ENCODE results near the gene CYP2C19. TPM values are rescaled to one million over a fixed set of nuclear protein-coding genes. Genes with fewer than 3 reads are reported as not detected.

CYP2C19 gene
- total RNA-seq: under 1 TPM in 2 of 4 donors, not detected in 2; 0.24 to 0.50 TPM

DNA sequence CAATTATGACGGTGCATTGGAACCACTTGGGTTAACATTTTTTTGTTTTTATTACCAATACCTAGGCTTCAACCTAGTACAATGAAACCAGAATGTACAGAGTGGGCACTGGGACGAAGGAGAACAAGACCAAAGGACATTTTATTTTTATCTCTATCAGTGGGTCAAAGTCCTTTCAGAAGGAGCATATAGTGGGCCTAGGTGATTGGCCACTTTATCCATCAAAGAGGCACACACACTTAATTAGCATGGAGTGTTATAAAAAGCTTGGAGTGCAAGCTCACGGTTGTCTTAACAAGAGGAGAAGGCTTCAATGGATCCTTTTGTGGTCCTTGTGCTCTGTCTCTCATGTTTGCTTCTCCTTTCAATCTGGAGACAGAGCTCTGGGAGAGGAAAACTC is at the start of gene CYP2C19:
TSS of gene CYP2C19 (plus strand) at position 289 of the 400 bp plus-strand sequence. CDS start at position 314, 25 bp downstream.
- TF ChIP-seq, protein P1, sequence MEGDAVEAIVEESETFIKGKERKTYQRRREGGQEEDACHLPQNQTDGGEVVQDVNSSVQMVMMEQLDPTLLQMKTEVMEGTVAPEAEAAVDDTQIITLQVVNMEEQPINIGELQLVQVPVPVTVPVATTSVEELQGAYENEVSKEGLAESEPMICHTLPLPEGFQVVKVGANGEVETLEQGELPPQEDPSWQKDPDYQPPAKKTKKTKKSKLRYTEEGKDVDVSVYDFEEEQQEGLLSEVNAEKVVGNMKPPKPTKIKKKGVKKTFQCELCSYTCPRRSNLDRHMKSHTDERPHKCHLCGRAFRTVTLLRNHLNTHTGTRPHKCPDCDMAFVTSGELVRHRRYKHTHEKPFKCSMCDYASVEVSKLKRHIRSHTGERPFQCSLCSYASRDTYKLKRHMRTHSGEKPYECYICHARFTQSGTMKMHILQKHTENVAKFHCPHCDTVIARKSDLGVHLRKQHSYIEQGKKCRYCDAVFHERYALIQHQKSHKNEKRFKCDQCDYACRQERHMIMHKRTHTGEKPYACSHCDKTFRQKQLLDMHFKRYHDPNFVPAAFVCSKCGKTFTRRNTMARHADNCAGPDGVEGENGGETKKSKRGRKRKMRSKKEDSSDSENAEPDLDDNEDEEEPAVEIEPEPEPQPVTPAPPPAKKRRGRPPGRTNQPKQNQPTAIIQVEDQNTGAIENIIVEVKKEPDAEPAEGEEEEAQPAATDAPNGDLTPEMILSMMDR (IDR thresholded peaks at IDR 0.05): no peak
- ATAC-seq (ENCODE audit: low FRiP score): no peak

DNA sequence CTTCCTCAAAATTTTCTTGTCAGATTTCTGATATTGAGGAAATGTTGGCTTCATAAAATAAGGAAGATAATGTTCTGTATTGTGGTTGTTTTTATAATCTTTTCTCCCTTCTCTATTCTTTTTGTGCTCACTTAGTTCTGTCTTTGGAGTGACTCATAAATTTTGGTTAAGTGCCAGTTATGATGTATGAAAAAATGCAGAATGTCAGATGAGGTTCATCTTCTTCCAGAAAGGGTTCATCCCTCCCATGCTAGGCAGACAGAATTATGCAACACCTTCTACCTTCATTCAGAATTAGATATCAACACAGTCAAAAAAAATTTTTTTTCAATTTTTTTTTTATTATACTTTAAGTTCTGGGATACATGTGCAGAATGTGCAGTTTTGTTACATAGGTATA is 36.6 kb upstream of the CYP2C19 start:
- DNase-seq (ENCODE audit: low spot score) (no peak), ATAC-seq (ENCODE audit: low FRiP score) (peak; percentile 66)
- TF ChIP-seq, protein P1 (IDR thresholded peaks at IDR 0.05): no peak

More for the DNA sequence above, at the start of gene CYP2C19:
- no peak for DNase-seq (ENCODE audit: low spot score)

DNA sequence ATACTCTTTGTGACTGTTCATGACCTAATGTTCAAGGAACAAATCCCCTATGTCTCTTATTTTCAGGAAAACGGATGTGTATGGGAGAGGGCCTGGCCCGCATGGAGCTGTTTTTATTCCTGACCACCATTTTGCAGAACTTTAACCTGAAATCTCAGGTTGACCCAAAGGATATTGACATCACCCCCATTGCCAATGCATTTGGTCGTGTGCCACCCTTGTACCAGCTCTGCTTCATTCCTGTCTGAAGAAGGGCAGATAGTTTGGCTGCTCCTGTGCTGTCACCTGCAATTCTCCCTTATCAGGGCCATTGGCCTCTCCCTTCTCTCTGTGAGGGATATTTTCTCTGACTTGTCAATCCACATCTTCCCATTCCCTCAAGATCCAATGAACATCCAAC is 27.3 kb upstream of the CYP2C19 start:
- DNase-seq (ENCODE audit: low spot score) (no peak), ATAC-seq (ENCODE audit: low FRiP score) (no peak)
- TF ChIP-seq, protein P1 (IDR thresholded peaks at IDR 0.05): no peak

DNA sequence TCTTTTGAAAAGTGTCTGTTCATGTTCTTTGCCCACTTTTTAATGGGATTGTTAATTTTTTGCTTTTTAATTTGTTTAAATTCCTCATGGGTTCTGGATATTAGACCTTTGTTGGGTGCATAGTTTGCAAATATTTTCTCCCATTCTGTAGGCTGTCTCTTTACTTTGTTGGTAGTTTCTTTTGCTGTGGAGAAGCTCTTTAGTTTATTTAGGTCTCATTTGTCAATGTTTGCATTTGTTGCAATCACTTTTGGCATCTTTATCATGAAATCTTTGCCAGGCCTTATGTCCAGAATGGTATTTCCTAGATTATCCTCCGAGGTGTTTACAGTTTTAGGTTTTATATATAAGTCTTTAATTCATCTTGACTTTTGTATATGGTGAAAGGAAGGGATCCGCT is 23.9 kb upstream of the CYP2C19 start:
- ATAC-seq (ENCODE audit: low FRiP score): no peak
- DNase-seq (ENCODE audit: low spot score): no peak
- TF ChIP-seq, protein P1 (IDR thresholded peaks at IDR 0.05): no peak

DNA sequence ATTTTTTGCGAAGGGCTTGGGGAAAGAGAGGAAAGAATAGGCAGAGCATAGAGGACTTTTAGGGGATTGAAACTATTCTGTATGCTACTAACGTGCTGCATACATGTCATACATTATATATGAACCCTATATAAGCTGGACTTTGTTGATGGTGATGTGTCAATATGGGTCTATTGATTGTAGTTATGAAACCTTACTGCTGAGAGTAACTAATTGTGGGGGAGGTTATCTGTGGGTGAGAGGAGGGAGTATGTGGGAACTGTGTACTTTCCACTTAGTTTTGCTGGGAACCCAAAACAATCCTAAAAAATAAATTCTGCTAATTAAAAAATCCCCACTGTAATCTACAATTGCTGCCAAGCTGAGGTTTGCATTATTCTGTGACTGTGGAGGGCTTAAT is 15.3 kb upstream of the CYP2C19 start:
- ATAC-seq (ENCODE audit: low FRiP score) (no peak), DNase-seq (ENCODE audit: low spot score) (no peak)
- TF ChIP-seq, protein P1 (IDR thresholded peaks at IDR 0.05): no peak

DNA sequence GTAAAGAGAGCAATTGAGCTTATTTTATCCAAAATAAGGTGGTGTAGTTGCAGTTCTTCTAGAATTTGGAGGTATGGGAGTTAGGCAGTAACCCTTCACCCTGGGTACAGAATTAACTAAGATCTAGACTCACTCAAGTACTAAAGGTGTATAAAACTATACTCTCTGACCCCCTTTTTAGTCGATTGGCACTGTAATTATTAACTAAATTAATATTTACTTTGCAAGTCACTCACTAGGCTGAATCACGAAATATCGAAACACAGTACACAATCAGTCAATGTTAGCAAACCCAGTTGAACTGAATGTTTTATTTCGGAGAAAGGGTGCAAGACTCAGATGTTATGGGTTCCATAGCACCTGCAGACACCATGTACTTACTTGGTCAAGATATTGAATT is 14.6 kb upstream of the CYP2C19 start:
- DNase-seq (ENCODE audit: low spot score) (no peak), ATAC-seq (ENCODE audit: low FRiP score) (no peak)
- TF ChIP-seq, protein P1 (IDR thresholded peaks at IDR 0.05): no peak

DNA sequence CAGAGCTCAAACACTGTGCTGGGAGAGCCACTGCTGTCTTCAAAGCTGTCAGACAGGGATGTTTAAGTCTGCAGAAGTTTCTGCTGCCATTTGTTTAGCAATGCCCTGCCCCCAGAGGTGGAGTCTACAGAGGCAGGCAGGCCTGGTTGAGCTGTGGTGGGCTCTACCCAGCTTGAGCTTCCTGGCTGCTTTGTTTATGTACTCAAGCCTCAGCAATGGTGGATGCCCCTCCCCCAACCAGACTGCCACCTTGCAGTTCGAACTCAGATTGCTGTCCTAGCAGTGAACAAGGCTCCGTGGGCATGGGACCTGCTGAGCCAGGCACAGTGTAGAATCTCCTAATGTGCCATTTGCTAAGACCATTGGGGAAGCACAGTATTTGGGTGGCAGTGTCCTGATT is 4.6 kb upstream of the CYP2C19 start:
- TF ChIP-seq, protein P1 (IDR thresholded peaks at IDR 0.05): no peak

More for the DNA sequence above, 4.6 kb upstream of the CYP2C19 start:
- ATAC-seq (ENCODE audit: low FRiP score): no peak
- DNase-seq (ENCODE audit: low spot score): no peak

All from omental fat pad (tissue), 4 donors.